Ecto neural progenitor cell (in vitro differentiated cells): ENCODE measurements around the gene CBX7.

Experiments used
- DNase-seq: peaks from one replicate; pipeline ENCODE4 v3.0.0-alpha.2; 2018; ENCODE audit warnings: low spot score

CBX7 gene

DNA sequence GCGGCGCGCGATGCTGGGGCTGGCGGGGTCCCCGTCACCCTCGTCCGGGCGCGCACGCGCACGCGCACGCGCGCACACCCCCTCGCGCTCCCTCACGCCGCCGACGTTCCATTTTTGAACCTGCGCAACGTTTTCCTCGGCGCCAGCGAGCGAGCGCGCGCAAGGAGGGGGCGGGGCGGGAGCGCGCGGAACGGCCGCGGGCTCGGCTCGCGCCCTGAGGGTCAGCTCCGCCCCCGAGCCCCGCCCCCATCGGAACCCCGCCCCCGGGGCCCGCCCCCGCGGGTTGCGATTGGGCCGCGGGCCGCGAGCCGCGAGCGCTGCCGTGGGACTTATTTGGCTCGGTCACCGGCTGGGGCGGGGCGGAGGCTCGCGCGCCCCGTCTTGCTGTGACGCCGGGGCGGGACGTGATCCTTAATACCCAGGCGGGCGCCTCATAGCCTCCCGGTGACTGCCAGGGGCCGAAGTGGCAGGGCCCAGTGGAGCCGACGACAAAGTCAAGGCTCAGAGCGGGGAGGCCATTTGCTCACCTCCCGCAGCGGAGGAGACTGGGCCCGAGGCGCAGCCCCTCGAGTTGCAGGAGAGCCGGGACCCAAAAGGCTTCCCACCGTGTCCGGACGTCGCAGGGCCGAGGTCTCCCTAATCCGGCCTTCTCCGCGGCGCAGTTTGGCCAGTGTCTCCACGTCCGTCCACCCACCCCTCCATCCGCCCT, at the start of gene CBX7:
Gene CBX7, minus strand, starts transcription at position 170 of the 709 bp plus-strand sequence. CDS start 236 bp downstream, outside the sequence.
- DNase-seq = peak; percentile 94

DNA sequence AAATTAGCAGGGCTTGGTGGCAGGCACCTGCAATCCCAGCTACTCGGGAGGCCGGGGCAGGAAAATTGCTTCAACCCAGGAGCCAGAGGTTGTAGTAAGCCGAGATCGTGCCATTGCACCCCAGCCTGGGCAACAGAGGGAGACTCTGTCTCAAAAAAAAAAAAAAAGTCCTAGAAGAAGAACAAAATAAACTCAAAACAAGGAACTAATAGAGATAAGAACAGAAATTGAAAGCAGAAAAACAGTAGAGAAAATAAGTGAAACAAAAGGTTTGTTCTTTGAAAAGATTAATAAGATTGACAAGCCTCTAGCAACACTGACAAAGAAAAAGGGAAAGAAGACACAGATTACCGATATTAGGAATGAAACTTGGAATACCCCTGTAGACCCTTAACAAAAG, 45.1 kb upstream of the CBX7 start:
- no peak for DNase-seq

DNA sequence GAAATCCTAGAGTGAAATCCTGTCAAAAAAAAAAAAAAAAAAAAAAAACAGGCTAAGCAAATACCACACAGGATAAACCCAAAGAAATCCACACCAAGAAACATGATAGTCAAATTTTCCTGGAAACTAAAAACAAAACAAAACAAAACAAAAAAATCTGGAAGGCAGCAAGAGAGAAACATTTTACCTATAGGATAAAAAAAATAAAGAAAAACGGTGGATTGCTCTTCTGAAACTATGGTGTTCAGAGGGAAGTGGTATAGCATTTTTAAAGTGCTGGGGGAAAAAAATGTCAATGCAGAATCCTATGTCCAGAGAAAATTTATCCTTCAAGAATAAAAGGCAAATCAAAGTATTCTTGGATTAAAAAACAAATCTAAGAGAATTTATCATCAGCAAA, 41.6 kb upstream of the CBX7 start:
- DNase-seq = no peak

DNA sequence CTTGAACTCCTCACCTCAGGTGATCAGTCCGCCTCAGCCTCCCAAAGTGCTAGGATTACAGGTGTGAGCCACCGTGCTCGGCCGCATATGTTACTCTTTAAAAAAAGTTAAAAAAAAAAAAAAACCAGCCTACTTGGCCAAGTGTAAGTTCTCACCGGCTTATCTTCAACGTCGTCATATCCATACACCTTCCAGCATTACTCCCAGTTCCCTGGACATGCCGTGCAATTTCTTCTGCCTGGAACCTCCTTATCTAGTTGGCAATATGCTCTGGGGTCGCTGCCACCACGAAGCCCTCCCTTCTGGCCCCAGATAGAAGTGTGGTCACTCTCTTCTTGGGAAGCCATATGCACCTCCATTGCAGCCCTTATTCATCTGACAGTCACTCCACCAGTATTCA, 36.3 kb upstream of the CBX7 start:
- peak; percentile 17 for DNase-seq

DNA sequence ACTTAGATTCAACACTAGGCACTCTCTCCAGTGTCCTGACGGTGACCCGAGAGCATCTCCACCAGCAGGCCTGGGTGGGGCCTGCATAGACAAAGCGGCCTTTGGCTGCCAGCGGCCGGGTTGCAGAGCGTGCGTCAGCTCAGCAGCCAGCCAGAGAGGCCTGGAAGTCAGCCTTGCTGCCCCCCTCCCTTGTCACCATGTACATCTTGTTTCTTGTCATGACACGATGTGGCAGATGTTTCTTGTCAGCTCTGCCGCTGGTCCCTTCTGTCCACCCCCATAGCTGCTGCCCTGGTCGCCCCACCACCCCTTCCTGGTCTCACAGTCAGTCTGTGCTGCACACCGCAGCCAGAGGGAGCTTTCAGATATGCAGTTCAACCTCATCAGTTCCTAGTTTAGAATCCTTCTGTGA, 33.1 kb upstream of the CBX7 start:
- DNase-seq = no peak

DNA sequence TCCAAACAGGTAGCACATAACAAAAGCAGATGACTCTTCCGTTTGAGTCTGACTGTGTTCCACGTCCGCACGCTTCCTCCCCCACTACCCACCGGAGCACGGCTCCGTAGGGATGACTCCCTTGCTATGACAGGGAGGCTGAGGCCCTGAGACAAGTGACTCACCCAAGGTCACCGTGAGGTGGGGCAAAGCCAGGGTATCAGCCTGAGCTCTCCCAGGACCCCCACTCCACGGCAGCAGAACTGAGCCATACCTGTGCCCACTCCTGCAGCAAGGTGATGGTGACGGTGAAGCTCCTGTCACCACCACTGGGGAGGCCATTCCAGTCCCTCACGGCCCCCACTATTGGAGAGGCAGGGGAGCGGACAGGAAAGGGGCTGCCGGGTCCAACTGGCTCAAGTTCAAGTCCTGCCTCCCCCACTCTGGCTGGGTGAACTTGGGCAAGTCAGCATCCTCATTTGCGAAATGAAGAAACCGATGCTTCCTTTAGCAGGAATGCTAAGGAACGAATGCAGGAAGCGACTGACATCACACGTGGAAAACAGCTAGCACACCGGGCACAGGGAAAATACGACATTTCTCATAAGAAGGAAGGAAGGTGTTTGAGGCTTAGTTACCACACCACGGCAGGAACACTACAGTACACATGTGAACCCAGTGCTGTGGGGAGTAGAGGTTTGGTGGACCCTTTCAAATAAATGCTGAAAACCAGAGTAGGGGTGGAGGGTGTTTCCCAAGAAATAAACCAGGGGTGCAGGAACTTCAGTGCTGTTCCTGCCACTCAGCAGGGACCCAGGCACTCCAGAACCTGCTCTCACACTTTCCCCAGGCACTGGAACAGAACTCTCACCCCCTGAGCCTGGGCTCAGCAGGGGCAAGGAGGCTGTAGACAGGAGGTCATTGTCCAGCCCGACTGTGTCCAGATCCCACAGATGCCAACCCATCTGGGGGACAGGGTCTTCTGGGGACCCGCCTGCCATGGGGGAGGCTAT, 32.4 kb upstream of the CBX7 start:
- no peak for DNase-seq

DNA sequence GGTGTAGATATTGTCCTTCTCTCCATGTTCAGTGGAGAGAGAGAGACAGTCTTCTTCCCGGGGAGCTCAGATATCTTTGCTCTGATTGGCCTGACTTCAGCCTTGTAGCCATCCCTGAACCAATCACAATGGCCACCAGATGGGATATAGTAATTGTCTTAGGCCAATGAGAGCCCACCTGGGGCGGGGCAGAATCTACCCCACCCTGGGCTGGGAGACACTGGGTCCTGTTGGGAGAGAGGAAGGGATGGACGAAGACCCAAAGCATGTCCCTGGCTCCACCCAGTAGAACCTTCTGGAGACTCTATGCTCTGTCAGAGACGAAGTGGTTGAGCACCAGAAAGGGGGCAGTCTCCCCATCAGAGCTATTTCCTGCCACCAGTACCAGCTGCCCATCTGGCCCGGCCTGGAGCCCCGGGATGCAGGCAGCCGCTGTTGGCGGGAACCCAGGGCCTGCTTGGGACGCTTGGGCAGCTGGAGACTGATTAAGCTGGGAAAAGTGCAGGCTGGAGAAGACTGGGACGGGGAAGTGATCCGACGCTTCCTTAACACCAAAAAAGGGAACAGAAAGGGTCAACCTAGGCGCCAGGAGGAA, 31.6 kb upstream of the CBX7 start:
- no peak for DNase-seq

DNA sequence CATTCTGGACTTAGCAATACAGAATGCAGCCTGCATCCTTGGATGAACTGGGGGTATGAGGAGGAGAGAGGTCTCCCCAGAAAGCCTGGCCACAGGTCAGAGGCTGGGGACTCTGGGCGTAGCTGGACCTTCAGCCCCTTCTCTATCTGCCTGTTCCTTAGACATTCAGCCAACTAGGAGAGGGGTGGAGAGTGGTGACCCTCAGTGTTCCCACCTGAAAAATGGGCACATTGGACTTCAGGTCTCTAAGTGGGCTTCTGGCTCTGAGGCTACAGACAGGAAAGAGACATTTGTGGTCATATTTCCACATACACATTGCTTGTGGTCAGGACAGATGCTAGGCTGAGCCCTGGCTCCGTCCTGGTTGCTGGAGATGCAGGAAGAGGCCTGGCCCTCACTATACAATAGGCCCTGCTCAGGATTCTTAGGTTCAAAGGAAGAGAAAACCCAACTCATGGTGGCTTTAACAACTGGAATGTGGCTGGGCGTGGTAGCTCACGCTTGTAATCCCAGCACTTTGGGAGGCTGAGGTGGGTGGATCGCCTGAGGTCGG, 30.1 kb upstream of the CBX7 start:
- DNase-seq = no peak

DNA sequence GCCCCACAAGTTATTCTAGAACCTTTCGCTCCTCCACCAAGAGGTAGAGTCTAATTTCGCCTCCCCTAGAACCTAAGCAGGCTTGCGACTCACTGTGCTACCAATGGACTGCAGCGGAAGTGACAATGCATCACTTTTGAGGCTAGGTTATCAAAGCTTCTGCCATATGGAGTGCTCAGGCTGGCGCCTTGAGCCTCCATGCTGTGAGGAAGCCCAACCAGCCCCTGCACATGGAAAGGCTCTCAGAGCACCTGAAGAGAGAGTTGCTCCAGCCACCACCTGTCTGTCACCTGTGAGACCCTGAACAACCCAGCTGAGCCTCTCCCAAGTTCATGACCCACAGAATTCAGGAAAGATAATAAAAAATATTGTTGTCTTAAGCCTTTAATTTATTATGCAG, 29.3 kb upstream of the CBX7 start:
- no peak for DNase-seq

DNA sequence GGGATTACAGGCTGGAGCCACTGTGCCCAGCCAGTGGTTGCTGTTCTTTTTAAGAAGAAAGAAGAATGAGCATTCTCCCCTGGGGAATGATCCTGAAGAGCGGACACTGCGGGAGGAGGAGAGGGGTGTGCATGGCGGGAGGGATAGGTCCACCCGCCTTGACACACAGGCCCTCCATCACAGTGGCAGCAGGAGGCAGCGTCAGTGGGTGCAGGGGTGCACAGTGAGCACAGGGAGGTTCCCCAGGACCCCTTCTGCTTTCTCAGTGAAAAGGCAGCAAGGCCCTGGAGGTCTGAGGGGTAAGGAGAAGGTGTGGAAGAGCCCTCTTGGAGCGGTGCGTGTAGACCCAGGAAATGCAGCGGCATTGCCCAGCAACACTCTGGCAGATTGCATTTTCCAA, 28.9 kb upstream of the CBX7 start:
- no peak for DNase-seq

DNA sequence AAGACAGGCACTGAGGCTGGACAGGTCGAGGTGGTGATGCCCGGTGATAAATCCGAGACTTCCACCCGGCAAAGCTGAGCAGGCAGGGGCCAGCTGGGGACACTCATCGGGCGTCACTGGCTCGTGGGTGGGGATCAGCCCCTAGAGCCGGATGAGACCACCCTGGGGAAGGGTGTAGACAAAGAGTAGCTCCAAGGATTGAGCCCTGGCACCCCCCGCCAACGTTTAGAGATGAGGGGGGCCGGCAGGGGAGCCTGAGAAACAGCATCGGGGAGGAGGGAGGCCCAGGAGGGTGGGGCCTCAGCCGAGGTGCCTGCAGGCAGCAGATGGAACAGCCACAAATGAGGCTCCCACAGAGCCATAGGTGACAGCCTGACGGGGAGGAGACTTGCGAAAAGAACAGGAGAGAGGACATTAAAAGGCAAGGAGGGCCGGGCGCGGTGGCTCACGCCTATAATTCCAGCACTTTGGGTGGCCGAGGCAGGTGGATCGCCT, 27.4 kb upstream of the CBX7 start:
- DNase-seq = no peak

DNA sequence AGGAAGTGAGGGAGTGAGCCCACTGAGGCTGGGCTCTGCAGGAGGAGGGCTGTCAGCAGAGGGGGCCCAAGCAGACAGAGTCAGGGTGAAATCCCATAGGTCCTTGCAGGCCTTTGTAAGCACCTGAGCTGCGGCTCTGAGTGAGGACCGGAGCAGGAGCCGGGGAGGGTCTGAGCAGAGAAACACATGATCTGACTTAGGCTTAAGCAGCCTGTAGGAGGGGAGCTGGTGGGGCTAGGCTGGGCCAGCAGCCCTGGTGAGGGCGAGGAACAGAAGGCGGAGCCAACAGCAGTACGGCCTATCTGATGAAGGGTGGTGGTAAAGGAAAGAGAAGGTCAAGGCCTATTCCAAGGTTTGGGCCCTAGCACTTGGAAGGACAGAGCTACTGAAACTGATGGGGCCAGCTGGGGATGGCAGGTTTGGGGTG, 26.9 kb upstream of the CBX7 start:
- peak; percentile 59 for DNase-seq

DNA sequence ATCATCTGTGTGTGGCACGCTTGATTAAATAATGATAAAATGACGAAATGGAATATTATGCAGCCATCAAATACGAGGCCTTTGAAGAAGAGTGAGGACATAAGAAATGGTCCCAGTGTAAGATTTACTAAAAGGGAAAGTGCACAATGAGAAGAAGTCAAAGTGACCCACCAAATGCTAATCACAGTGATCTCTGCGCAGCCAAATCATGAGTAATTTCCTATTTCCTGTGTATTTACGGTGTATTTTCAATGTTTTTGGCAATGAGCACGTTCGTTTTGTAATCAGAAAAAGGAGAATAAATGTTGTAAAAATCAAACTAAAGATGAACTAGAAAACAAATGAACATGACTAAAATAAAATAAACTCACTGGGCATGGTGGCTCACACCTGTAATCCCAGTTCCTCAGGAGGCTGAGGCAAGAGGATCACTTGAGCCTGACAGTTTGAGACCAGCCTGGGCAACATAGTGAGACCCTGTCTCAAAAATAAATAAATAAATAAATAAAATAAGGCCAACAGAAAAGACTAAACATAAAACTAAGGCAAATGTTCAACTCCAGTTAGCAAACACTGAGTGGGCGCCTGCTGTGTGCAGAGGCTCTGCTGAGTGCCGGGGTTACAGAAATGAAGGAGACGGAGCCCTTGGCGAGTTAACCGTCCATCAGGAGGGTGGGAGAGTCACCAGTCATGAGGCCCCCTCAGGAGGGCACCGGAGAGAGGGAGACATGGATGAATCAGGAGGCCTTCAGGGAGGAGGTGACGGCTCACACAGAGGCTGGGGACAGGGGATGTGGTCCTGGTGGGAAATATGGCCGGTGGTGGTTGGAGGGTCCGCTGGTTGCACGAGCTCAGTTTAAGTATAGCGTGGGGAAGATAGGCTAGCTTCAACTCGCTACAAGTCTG, 26.0 kb upstream of the CBX7 start:
- DNase-seq = no peak

DNA sequence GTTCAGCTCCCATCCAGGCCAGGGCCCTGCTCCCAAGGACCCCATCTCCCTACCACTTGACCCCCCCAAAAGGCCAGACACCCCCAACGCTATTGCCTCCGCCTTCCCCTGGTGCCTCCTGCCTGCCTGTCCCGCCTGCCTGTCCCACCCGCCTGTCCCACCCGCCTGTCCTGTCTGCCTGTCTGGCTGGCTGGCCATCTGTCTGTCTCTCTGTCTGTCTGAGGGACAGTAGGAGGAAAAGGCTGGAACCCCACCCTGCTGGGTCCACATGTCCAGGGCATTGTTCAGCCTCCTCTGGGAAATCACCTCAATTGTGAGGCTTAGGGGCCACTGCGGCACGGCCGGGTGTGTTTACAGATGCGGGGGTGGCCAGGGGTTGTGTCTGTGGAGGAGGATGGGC, 25.3 kb upstream of the CBX7 start:
- DNase-seq = no peak

DNA sequence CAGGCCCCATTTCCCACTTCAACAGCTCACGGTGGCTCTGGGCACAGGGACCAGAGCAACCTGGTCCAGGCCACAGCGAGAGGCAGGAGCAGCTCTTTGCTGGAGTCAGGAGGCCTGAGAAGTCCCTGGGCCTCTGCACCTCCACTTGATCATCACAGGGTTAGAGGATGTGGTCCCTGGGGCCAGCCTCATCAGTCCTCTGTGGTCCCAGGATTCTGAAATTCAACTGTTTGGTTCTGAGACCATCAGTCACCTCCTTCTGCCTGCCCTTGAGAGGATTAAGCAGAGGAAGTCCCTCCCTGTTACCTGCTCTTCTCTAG, 24.9 kb upstream of the CBX7 start:
- DNase-seq = no peak

DNA sequence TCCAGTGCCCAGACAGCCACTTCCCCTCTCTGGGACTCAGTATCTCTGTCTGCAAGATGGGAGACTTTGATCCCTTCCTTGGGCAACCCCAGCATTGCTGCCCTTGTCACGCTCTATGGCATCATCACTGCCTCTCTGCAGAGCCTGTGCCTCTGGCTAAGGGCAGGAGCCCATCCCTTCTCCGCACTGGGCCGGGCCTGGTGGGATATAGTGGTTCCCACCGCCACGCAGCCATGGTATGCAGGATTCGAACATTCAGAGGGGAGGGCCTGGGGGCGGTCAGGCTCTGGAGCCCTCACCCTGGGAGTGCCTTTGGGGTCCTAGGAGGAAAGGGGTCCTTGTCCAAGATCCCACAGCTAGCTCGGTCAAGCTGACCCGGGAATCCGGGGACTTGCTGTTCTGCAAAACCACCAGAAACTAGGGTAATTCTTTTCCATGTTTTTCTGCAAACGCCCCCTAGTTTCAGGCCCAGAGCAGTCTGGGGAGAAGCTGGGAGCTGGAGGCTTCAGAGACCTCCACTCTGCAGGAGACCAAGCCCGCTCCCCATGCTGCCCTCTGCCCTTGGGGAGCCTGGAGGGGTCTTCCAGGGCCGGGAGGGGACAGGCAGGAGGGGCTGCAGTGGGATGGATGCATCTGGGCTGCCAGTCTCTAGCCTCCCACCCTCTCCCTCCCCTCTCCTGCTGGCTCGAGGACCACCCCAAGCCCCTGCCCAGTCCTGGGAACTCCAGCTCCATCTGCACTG, 24.4 kb upstream of the CBX7 start:
- DNase-seq = no peak

DNA sequence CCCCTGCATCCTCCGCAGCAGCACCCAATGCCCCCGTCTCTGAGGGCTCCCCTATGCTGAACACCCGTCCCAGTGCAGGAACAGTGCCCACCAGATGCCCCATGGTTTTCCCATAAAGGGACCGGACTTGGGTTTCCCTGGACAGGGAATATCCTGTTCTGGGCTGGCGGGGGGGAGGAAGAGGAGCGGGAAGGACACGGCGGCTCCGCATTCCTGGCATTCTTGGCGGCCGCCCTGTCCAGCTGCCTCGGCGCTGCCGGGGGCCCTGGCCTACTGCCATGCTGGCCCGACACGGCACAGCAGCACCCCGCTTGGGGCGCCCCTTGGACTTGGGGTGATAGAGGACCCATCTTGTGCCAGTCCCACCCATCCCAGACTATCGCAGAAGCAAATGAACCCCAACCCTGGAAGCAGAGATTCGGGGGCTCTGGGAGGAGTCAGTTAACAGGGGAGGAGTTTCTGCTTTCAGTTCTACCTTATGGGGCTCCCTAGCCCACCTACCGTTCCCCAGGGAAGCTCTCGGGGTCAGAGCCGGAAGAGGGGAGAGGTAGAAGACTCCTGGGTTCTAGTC, 23.7 kb upstream of the CBX7 start:
- DNase-seq = peak; percentile 85

DNA sequence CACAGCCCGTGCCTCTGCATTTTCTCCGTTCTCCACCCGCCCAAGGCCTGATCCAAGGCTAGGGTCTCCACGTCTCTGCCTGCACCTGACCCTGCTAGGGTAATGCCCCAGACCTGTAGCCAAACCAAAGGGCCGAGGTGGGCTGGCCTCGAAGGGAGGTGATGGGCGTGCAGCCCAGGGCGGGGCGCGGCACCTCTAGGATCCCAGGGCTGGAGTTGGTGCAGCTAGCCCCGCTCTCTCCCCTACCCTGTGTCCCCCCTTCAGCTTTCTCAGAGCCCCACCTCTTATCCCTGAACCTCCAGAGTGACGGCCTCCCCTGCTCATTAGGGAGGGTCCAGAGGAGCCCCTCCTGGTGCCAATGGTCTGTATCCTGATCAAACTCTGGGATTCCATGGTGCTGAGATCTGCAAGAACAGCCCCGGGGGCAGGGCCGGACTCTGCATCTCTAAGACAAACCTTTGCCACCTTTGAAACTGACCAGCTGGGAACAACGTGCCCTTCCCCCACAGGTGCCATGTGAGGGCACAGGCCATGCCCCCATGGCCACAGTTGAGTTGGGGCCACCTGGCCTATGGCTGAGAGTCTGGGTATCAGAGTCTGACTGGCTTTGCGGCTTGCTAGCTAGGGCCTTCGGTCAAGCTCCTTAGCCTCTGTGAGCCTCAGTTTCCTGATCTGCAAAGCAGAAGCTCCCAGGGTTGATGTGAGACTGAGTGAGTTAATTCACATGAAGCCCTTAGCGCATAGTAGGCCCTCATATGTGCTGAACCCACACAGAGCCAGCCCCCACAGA, 23.1 kb upstream of the CBX7 start:
- peak; percentile 65 for DNase-seq
